Middle frontal gyrus (tissue), 1 donor: ENCODE measurements around the gene SYNDIG1.

Experiments used
- DNase-seq: peaks from one replicate; pipeline ENCODE4 v3.0.0-alpha.2; 2015; ENCODE audit warnings: low spot score; ENCODE audit errors: extremely low spot score

Gene SYNDIG1

GRCh38 chr20:24708411-24709295 is 239.2 kb downstream of the SYNDIG1 start:
- no peak for DNase-seq
